Effector CD8-positive, alpha-beta T cell (primary cell): ENCODE results near the gene MAGEC3.
"Not testable (repeated sequence)": the region's sequence is repeated elsewhere in the genome, so short reads cannot be mapped to it uniquely, and the experiment has no call there.

ENCODE experiments used
- DNase-seq: peaks from one replicate; lab custom pipeline; 2025; lab: John Stamatoyannopoulos, UW
- total RNA-seq, 4 experiments: gene quantifications; one replicate each; lab custom pipeline; 2026; lab: John Stamatoyannopoulos, UW

Gene MAGEC3
- 0 reads per million in 4 experiments for total RNA-seq

GRCh38 chrX:141838016-141838415, at the start of gene MAGEC3:
Gene MAGEC3, plus strand, starts transcription at chrX:141838316. Its CDS starts 0 bp downstream, at chrX:141838316.
- DNase-seq = no peak

- no peak for DNase-seq
Observed at GRCh38 chrX:141791856-141792255, 46.3 kb upstream of the MAGEC3 start.

- no peak for DNase-seq
Observed at GRCh38 chrX:141811438-141811837, 26.7 kb upstream of the MAGEC3 start.

- no peak for DNase-seq
Observed at GRCh38 chrX:141814213-141814857, 23.8 kb upstream of the MAGEC3 start.

GRCh38 chrX:141815904-141816303, 22.2 kb upstream of the MAGEC3 start:
- no peak for DNase-seq

GRCh38 chrX:141832247-141832646, 5.9 kb upstream of the MAGEC3 start:
- DNase-seq = no peak

GRCh38 chrX:141839856-141840255, 1.7 kb downstream of the MAGEC3 start:
- no peak for DNase-seq

GRCh38 chrX:141857479-141857878, 19.4 kb downstream of the MAGEC3 start:
- DNase-seq = no peak

GRCh38 chrX:141879616-141880015, 41.5 kb downstream of the MAGEC3 start:
- DNase-seq = no peak

- DNase-seq = not testable (repeated sequence)
Observed at GRCh38 chrX:141888811-141889210, 50.7 kb downstream of the MAGEC3 start.

GRCh38 chrX:141894733-141895132, 56.6 kb downstream of the MAGEC3 start:
- DNase-seq = no peak

- no peak for DNase-seq
Observed at GRCh38 chrX:141897690-141898089, 59.6 kb downstream of the MAGEC3 start.

- DNase-seq = no peak
Observed at GRCh38 chrX:141902366-141902765, 64.2 kb downstream of the MAGEC3 start.

- no peak for DNase-seq
Observed at GRCh38 chrX:141903400-141904155, 65.5 kb downstream of the MAGEC3 start, which contains the start of gene MAGEC1. Gene MAGEC1, plus strand, starts transcription at chrX:141903894. Its CDS starts 1,179 bp downstream, at chrX:141905073.

GRCh38 chrX:141904262-141904661, 66.1 kb downstream of the MAGEC3 start:
- DNase-seq = no peak

- DNase-seq = no peak
Observed at GRCh38 chrX:141917801-141918200, 79.7 kb downstream of the MAGEC3 start.

GRCh38 chrX:141924293-141924692, 86.2 kb downstream of the MAGEC3 start:
- DNase-seq = no peak

GRCh38 chrX:141928432-141928831, 90.3 kb downstream of the MAGEC3 start:
- no peak for DNase-seq

GRCh38 chrX:141934059-141934641, 96.0 kb downstream of the MAGEC3 start:
- DNase-seq = no peak

- no peak for DNase-seq
Observed at GRCh38 chrX:141935645-141936044, 97.5 kb downstream of the MAGEC3 start.

GRCh38 chrX:141936080-141936479, 98.0 kb downstream of the MAGEC3 start:
- DNase-seq = no peak

GRCh38 chrX:141941234-141941633, 103.1 kb downstream of the MAGEC3 start:
- DNase-seq = no peak

GRCh38 chrX:141945426-141945825, 107.3 kb downstream of the MAGEC3 start:
- no peak for DNase-seq
